HG03108 (cell line): Measurements from ENCODE around the gene CACNA1C.

Source experiments
- ATAC-seq: cut with Tn5 transposase; IDR thresholded peaks from one replicate; pipeline ENCODE4 v1.9.1; 2021; ENCODE audit warnings: moderate library complexity; ENCODE audit not compliant: unreplicated experiment

CACNA1C gene

DNA sequence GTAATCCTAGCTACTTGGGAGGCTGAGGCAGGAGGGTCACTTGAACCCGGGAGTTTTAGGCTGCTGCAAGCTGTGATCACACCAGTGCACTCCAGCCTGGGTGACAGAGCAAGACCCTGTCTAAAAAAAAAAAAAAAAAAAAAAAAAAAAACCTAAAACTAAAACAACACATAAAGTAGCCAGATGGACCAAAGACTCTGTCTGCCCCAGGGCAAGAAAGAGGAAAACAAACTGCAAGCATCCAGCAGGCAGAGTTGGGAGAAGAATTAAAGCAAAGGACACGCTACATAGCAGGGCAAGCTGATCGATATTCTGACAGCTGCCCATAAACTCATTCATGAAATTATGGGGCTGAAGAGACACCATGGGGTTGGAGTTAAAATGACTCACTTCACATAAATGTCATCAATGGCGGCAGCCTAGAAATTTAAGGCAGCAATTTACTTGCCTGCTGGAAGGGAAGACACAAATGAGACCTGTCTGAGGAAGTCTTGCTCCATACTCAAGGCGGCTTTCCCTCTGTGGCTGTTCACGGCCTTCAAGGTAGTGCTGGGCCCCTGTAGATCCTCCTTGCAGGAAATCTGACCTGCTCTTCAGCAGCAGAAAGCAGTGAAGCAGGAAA is 482.9 kb downstream of the CACNA1C start:
- ATAC-seq, result no peak

DNA sequence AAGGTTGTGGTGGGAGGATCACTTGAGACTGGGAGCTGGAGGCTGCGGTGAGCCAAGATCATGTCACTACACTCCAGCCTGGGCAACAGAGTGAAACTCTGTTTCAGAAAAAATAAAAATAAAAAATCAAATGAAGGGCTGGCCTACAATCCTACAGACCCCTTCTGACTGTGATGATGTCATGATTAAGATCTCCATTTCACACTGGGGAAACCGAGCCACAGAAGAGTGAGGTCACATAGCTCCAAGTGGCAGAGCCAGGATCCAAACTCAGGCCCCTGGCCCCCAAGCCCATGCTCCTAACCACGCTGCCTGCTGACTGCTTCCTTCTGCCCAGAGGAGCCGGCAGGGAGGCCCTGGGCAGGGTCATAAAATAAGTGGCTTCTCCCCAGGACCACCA is 483.9 kb downstream of the CACNA1C start:
- no peak for ATAC-seq

DNA sequence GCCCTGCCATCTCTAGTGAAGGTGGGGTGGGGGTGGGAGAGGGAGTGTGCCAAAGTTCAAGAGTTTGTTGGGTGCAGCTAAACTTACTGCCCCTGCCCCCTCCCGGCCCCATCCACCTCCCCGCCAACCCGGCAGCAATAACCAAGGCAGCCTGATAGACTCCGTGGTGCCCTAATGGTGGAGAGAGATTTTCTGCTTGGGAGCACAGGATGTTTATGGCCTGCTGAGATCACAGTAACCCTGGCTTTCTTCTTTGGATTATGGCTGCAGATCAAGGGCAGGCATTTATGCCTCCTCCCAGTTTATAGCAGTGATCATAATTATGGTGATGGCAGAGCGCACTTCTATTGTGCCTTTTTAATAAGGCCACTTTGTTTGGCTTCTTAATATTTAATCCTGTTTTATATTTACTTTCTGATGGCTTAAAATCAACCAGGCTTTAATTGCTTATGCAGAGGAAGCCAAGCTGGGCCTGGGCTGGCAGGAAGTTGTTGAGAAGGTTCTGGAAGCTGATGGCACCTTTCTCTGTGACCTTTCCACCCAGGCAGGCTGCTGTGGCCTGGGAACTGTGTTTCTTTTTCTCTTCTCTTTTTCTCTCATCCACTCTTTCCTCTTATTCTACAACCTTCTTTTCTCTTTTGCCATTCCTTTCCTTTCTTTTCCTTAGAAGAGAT is 485.2 kb downstream of the CACNA1C start:
- ATAC-seq, result no peak

DNA sequence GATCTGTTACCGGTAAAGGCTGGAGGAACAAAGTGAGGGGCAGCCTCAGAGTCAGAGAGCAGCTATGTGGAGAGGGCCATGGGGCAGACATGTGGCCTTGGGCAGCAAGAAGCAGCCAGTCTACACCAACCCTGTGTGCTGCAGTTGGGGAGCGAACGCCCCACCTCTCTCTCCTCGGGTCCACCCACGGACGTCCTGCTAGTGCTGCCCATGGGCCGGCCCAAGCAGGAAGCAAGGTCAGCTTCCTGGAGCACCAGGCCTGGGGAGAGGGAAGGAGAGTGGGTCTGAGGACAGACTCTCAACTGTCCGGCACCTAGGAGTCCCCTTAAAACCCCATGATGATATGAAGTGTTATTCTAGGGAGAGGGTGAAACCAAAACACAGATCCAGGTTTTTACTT is 487.2 kb downstream of the CACNA1C start:
- ATAC-seq, result no peak

DNA sequence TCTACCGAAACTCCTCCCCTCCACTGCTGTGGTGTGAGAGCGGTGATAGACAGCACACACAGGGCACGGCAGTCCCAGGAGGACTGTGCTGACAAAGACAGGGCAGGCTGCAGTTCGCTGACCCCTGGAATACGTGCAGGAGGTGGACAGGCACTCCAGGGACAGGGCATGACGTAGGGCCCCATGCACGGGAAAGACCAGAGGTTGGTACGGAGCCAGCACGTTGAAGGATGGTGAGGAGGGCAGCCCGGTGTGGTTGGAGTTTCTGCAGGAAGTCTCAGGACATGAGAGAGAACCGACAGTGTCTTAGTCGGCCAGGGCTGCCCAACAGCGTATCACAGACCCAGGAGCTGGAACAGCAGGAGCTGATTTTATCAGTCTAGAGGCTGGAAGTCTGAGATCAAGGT is 487.8 kb downstream of the CACNA1C start:
- no peak for ATAC-seq

DNA sequence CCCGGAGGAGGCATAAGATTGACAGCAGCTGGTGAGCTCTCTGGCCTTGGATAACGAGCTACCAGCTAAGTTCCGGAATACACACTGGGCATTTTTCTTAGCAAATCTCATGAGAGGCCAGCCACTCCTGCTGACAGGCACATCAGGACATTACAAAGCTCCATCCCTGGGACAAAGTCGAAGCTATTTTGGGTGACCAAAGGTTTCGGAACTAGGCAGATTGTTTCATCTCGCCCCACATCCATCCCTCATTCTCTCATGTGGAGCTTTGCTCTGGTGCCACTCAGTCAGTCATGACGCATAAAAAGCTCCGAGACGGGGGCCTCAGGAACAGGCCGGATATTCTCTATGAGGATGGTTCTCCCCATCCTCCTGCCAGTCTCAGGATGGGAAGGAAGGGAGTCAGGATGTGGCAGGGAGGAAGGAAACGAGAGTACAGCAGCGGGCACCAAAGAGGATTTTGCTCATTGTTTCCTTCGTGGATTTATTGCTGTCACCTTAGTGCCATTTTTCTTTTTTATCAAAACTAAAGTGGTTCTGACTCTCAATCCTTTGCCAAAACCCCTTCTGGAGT is 488.9 kb downstream of the CACNA1C start:
- no peak for ATAC-seq

DNA sequence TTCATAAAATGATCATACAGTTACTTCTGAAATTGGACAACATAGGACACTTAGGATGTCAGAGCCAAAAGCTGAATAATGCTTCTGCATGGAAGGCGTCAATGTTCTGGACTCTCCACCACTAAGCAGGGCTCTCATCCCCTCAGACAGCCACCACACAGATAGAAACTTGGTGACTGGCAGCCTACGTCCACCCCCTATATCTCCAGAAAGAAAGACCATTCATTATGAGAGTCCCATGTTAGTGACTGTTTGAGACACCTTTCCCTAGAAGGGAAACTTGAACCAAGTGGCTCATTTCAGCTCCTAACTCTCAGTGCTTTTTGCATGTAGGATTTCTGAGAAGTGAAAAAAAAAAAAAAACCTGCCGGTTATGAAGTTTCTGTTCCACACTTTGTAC is 491.0 kb downstream of the CACNA1C start:
- no peak for ATAC-seq

DNA sequence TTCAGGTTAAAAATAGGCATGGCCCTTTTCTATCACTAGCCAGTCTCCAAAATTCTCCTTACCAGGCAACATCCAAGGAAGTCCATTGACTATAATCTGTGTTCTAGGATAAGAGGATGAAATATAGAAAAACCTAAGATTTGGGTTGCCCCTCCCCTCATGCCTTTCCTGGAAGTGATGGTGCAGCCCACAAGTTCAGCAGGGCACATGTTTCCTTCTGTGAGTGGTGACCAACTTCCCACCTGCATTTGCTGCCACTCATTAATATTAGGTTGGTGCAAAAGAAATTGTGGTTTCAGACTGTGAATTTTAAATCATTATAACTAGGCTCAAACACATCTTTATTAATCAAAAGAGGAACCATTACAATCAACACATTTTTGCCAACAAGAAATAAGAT is 491.4 kb downstream of the CACNA1C start:
- no peak for ATAC-seq

DNA sequence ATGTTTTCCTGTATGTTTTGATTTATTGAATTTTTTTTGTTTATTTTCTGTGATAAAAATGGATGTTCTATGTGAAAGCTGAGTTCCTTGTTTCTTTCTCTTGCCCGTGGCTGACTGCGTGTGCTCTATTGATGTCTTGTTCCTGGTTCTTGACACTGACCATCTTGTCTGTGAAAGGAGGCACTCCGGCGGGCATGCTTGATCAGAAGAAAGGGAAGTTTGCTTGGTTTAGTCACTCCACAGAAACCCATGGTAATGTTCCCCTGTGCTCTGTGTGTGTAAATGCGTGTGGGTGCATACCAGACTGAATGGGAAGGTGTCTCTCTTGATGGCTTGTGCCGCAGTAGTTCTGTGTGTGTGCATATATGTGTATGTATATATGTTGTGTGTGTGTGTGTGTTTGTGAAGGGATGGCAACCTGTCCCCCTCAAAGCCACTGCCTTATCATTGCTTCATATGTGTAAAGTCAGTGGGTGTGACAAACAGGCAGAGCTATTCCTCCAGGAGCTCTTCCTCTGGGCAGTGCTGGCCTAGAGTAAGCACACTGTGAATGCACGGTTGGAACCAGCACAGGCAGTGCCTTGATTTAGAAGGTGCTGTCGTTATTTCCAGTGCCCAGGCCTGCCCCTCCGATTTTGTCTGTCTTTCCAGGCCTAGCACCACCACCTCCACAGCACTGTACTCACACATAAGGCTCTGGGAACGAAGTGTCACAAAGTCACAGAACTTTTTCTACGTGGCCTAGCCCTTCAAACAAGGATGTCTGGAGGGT is 494.7 kb downstream of the CACNA1C start:
- no peak for ATAC-seq

DNA sequence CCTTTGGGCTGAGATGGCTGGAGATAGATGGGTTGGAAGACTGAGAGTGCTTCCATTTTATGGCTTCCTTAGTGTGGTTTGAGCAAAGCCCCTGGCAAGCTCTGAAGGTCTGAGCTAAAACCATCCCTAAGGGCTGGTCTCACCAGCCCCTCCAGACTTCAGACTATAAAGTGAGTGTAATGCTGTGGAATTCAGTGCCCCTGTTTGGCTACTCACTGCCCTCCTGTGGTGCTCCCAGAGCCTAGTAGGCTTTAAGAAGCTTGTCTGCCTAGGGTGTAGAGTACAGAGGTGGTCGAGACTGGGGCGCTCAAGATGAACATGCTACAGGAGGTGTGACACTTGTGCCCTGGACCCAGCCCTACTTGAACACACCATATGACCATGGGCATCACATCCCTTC is 495.3 kb downstream of the CACNA1C start:
- no peak for ATAC-seq

DNA sequence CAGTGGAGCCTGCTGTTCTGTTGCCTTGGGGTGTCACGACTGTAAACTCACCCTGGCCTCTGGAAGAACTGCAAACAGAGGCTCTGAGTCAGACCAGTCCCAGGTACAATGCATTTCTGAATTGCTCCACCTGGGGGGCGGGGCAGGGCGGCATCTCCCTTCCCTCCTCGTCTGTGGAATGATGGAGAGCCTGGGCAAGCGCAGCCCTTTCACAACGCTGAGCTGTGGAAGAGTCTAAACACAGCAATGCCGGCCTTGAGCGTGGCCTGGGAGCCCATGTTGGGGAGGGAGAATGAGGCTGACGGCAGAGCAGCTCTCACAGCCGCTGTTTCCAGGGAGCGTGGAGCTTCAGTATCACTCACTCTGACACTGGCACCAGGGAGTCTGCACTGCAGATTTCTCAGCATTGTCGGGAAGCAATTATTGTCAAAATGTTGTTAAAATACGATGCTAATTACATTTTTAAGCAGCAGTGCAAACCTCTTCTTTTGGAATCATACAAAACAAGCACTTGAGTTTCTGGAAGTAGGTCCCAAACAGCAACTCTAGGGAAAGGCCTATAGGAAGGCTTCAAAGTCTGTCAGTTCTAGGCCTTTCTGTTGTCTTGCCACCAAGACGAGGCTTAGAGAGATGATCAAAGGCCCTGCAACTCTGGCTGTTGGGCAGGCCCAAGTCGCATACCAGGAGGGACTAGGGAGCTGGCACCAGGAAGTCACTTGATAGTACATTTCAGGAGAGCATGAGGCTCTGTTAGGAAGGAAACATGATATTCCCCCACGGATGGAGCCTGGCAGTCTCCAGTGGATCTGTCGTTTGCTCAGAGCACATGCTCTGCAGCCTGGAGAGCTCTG is 498.0 kb downstream of the CACNA1C start:
- no peak for ATAC-seq

DNA sequence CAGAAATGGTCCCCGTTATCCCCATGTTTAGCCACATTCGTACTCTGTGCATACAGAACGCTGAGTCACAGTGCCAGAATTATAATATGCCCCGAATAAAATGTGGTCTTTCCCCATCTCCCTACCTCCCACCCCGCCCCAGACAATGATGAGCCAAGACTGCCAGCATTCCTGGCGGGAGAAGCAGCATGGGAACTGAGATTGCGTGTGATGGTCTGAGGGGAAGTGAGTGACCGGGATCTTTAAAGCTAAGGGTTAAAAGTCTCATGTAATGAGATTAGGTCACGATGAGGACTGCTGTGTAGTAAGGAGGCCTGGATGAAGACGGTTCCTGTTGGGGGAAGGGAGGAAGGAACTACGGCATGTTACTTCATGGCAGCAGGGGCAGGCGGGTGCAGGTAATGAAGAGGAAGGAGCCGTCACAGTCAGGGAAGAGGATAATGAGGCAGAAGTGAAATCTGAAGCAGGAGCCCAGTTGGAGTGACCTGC is 498.7 kb downstream of the CACNA1C start:
- no peak for ATAC-seq

DNA sequence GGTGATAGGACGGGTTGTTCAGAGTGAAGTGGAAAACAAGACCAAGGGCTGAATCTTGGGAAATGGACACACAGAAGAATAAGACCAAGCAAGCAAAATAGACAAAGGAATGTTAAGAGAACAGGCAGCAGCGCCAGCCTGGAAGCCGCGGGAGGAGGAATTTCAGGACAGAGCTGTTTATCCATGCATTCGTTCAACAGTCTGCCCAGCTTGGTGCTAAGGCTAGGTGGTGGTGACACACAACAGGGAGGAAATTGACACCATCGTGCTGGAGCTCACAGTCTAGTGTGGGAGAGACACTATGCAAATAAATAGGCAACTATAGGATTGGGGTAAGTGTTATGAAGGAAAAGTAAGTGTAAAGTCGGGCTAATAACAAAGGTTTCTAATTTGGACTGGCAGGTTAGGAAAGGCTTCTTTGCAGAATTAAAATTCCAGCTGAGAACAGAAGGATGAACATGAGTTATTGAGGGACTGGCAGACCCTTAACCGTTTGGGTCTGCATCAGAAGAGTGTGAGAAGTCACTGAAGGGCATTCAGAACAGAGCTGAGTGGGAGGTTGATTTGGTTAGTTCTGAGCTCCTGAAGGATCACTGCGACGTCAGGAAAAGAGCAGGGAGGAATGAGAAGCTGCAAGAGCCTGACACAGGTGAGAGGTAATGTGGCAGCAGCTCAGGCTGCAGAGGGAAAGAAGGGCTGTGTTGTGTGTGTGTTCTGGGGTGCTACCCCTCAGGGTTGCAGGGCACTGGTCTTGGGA is 499.4 kb downstream of the CACNA1C start:
- ATAC-seq, result no peak

DNA sequence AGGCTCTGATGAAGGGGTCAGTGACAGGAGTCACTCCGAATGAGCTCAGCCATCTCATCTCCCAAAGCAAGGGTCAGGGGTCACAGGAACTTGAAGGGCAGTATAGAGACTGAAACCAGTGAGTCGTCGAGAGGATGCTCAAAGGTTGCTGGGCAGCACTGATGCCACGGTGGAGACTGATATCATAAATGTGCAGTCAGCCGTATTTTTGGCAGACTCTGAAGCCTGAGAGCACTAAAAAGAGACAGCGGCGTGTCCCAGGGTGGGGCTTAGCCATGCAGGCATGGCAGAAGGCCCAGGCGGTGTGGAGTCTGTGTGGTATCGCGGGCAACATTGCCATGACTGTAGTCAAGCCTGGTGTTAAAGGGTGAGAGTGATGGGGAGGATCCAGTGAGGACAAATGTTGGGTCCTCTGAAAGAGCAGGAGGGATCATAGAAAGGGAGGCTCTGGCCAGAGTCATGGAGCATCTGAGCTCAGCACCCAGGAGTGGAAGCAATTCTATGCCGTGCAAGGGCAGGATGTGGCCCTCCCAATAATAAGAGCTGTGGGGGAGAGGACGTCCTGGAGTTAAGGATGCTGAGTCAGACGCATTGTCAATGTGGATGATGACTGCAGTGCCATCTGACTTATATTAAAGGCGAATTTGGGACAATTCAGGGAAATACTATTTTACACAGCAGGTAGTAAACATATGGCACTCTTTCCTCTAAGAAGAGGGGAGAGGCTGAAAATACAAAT is 500.8 kb downstream of the CACNA1C start:
- ATAC-seq, result no peak

DNA sequence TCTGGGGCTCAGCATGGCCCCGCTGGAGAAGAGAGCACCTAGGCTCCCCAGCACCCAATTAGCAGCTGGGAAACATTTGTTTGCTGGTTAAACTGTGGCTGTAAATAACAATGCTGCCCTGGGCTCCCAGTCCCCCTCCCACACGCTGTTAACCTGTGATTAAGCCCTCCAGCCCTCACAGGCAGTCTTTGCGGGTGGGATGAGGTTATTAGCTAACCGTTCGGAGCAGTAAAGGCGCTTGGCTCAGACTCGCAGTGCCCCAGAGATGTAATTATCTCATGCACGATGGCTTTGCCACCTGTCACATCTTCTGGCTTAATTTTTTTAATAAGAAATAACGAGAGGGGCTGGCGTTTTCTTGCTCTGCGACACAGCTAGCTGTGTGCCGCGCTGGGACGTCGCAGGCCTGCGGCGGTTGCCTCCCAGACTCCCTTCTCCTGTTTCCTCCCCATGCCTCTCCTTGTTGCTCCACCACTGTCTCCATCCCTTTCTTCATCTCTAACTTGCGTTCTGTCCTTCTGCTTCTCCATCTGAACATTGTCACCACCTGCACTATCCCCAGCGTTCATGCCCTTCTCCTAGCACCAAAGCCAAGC is 502.8 kb downstream of the CACNA1C start:
- no peak for ATAC-seq

DNA sequence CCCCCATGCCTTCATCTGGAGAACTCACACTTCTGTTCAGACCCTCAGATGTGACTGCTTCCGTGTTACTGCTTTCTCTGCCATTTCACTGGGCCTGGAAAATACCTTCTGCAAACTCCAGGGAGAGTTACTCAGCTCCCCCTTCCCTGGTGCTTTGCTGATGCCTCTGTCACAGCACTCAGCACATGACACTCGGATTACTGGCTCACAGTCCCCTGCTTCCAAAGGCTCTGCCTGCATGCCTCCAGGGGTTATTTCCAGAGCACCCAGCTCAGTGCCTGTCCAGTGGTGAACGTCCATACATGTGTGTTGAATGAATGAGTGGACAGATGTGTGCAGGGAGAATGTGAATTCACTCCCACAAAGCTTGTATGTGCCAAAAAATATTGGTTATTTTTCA is 504.8 kb downstream of the CACNA1C start:
- ATAC-seq, result no peak

DNA sequence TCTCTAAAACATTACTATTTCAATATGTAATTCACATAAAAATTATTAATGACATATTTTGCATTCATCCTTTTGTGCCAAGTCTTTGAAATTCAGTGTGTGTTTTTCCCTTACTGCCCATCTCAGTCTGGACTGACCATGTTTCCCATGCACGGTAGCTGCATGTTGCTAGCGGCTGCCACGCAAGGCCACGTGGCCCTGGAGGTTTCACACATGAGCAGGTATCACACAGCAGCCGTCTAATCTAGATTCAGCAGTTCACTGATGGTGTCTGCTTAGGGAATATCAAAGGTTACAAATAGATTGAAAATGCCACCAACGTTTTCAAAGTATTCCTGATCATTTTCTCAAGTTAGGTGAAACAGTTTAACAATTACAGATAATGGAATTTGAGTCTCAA is 507.1 kb downstream of the CACNA1C start:
- ATAC-seq, result no peak

DNA sequence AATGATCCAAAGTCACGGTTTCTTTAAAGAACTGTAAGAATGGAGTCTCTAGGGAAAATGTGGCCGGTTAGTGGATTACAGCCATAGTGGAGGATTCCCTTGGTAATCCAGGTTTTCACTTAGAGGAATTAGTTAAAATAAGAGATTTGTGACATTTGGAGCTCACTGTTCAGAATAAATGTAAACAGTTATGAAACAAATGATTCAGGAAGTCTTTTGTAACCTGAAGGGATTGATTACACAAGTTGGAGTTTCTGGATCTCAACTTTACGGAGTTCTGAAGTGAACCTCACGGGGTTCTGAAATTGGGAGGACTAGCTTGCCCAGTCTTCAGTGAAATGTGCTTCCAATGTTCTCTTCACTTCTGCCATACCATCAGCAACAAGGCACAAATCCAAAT is 507.6 kb downstream of the CACNA1C start:
- no peak for ATAC-seq

DNA sequence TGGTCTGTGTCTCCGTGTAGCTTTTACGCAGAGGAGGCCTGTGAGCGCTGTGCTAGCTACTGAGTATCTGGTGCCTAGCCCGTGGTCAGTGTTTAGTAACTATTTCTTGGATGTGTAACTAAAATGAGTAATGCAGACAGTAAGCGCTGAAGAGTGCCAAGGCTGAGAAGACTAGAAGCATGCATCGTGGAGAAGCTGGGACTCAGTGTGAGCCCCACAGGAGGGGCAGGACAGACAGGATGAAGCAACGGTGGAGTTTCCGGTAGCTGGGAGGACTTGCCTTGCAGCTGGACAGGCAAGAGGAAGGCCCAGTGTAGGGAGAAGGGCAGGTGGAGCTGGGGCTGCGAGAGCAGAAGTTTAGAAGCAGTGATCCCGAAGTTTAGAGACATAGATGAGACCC is 508.6 kb downstream of the CACNA1C start:
- ATAC-seq, result no peak
